Forelimb muscle (tissue), 1 donor: Measurements from ENCODE around the gene RHOT1. TPM values are rescaled to one million over a fixed set of nuclear protein-coding genes. Genes with fewer than 3 reads are reported as not detected.

Source experiments
- DNase-seq: peaks from one replicate; pipeline ENCODE4 v3.0.0-alpha.2; 2013; ENCODE audit warnings: low read depth
- polyA plus RNA-seq: library from polyadenylated mRNA; unstranded; fragments of 120-200 nt; gene quantifications from one replicate; pipeline ENCODE4 v1.2.1, GENCODE V29; 2013; ENCODE audit not compliant: insufficient read length

The RHOT1 gene
- polyA plus RNA-seq, 1 donor, result 32.8 TPM

DNA sequence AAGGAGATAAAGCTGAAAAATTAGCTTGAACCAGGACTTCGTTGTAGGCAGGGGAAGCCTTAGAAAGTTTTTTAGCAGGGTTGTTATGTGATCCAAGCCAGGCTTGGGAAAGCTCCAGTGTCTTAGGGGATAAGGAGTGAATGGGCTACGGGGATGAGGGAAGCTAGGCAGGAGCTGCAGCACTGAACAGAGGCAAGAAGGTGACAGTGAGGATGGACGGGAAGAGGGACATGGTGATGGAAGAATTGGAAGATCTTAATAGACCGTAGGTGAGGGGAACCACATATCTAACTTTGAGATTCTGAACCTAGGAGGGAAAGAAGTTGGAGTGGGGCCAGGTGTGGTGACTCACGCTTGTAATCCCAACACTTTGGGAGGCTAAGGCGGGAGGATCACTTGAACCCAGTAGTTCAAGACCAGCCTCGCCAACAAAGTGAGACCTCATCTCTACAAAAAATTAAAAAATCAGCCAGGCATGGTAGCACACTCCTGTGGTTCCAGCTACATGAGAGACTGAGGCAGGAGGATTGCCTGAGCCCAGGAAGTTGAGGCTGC lies 126.5 kb downstream of the RHOT1 start:
- no peak for DNase-seq

DNA sequence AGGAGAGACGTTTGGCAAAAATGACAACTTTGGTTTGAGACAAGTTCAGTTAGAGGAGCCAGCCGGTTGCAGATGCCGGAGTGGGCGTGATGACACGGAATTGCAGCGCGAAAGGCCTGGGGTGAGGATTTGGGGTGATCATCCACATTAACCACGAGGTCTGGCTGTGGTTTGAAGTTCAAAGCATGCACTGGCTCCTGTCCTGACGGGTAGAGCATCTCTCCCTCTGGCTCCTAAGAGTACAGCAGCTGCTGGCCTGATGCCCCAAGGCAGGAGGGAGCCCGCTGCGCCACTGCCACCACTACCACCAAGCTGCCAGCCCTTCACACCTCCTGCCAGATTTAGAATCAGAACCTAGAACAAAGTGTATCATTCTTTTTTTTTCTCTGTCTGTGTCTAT lies 127.1 kb downstream of the RHOT1 start:
- no peak for DNase-seq

DNA sequence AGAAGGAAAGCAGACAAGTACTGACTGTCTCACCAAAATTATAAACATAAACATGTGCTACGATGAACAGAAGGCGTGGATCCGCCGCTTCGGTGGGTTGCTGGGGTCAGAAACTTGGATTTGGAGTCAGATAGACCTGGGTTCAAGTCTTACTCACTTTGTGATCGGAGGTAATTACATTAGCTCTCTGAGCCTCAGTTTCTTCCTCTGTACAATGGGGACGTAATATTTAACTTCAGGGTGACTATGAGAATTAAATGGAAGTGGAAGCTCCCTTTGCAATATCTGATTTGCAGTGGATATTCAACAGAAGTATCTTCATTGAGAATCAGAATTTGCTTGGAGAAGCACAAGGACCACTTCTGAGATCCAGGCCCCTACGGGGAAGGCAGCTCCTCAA lies 129.5 kb downstream of the RHOT1 start:
- DNase-seq, result no peak

DNA sequence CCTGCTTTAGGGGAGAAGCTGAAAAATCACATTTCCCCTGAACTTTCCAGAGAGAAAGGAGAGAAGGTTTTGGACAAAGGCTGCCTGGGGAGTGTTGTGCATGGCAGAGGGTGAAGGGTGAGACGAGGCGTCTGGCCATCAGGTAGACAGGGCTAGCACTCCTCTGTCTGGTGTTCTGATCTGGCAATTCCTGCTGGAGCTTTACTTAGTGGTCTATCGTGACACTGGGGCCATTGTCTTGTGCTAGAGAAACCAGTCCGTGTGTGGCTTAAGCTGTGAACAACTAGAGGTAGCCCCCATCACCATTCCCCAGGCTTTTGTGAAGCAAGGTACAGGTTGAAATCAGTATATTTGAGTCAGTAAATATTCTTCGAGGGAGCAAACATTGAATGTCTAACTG lies 131.8 kb downstream of the RHOT1 start:
- DNase-seq, result no peak

DNA sequence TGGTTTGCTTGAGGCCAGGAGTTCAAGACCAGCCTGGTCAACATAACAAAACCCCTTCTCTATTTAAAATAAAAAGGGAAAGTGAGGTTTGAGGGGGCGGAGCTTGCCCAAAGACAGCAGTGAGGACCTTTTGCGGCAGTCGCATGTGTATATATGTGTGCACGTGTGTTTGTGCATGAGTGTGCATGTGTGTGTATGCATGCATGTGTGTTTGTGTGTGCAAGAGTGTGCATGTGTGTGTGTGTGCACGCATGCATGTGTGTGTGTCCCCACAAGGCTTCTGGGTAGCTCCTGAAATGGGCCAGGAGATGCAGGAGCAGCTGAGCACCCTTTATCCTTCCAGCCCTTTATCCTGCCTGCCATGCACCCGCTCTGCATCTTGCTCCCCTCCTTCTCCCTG lies 132.3 kb downstream of the RHOT1 start:
- DNase-seq, result no peak

Other genes starting within 250 kb of the RHOT1 start
- 41.4 TPM for gene UTP6, start 240.8 kb upstream of the RHOT1 start, polyA plus RNA-seq
- 19.6 TPM for gene SUZ12, start 205.5 kb upstream of the RHOT1 start, polyA plus RNA-seq
- gene LRRC37B, start 135.1 kb upstream of the RHOT1 start, polyA plus RNA-seq, result 12.7 TPM
- gene RHBDL3, start 123.3 kb downstream of the RHOT1 start, polyA plus RNA-seq, result 1.1 TPM
- 17.8 TPM for gene C17orf75, start 199.7 kb downstream of the RHOT1 start, polyA plus RNA-seq
- gene ZNF207, start 207.7 kb downstream of the RHOT1 start, polyA plus RNA-seq, result 129 TPM